CD14-positive monocyte (primary cell): ENCODE measurements around the gene RARB. TPM values are rescaled to one million over a fixed set of nuclear protein-coding genes. Genes with fewer than 3 reads are reported as not detected.

Experiments
- DNase-seq, 3 donors: peaks; one replicate each; pipeline ENCODE4 v3.0.0-alpha.2; 2011 to 2022
- H2AFZ ChIP-seq: 2 replicates; pipeline ENCODE4 v1.6.0; 2012; ENCODE audit warnings: mild to moderate bottlenecking, low read depth, low read length, inconsistent platforms; ENCODE audit not compliant: insufficient read depth, poor library complexity, severe bottlenecking
- H3K27ac ChIP-seq, 2 donors: 1 replicate in 1 of 2; 2 replicates in 1 of 2; pipeline ENCODE4 v1.5.1; 2012 to 2013; ENCODE audit warnings: low read length in 2 of 2, control low read depth in 1 of 2, inconsistent platforms in 1 of 2, low read depth in 1 of 2, mild to moderate bottlenecking in 1 of 2
- H3K27me3 ChIP-seq, 2 donors: one replicate each; pipeline versions ENCODE4 v1.6.0 to v1.6.1; 2011 to 2013; ENCODE audit warnings: low read length in 2 of 2; ENCODE audit not compliant: control insufficient read depth in 2 of 2, insufficient read depth in 2 of 2
- H3K36me3 ChIP-seq, 2 donors: replicated peaks in 1 of 2; 1 replicate in 1 of 2; 2 replicates in 1 of 2; pipeline versions ENCODE4 v1.5.1 to v1.6.1; 2012 to 2013; ENCODE audit warnings: low read length in 2 of 2, control low read depth in 1 of 2, inconsistent platforms in 1 of 2, mild to moderate bottlenecking in 1 of 2; ENCODE audit not compliant: insufficient read depth in 2 of 2, control insufficient read depth in 1 of 2
- H3K4me1 ChIP-seq, 2 donors: 1 replicate in 1 of 2; 2 replicates in 1 of 2; pipeline versions ENCODE4 v1.5.1 to v1.6.1; 2012 to 2013; ENCODE audit warnings: low read length in 2 of 2, control low read depth in 1 of 2, inconsistent platforms in 1 of 2, mild to moderate bottlenecking in 1 of 2, moderate library complexity in 1 of 2; ENCODE audit not compliant: insufficient read depth in 2 of 2, control insufficient read depth in 1 of 2
- H3K4me2 ChIP-seq: replicated peaks from 2 replicates; pipeline ENCODE3; 2012; ENCODE audit warnings: low read length, moderate library complexity, mild to moderate bottlenecking; ENCODE audit not compliant: poor library complexity, severe bottlenecking; ENCODE audit errors: extremely low read depth
- H3K4me3 ChIP-seq, 3 experiments: fragments of 200-600 bp in 1 of 3; sonication (generic) in 1 of 3; replicated peaks in 1 of 3; 1 replicate in 2 of 3; 2 replicates in 1 of 3; pipeline ENCODE4 v1.5.1; 2011 to 2013; ENCODE audit warnings: low read length in 3 of 3, mild to moderate bottlenecking in 3 of 3, control low read depth in 2 of 3, low read depth in 2 of 3, inconsistent platforms in 1 of 3, moderate library complexity in 1 of 3
- H3K79me2 ChIP-seq: 2 replicates; pipeline ENCODE4 v1.6.0; 2012; ENCODE audit warnings: mild to moderate bottlenecking, control low read depth, inconsistent platforms, low read length, moderate library complexity; ENCODE audit not compliant: insufficient read depth
- H3K9ac ChIP-seq: 2 replicates; pipeline ENCODE4 v1.6.0; 2017; ENCODE audit warnings: low read length, mild to moderate bottlenecking; ENCODE audit not compliant: insufficient read depth, poor library complexity, severe bottlenecking
- H3K9me3 ChIP-seq, 2 donors: replicated peaks in 1 of 2; 1 replicate in 1 of 2; 2 replicates in 1 of 2; pipeline versions ENCODE4 v1.5.1 to v1.6.1; 2012 to 2013; ENCODE audit warnings: low read length in 2 of 2, control low read depth in 1 of 2; ENCODE audit not compliant: control insufficient read depth in 1 of 2, insufficient read depth in 1 of 2
- H4K20me1 ChIP-seq: 2 replicates; pipeline ENCODE4 v1.6.0; 2012; ENCODE audit warnings: mild to moderate bottlenecking, low read length, control low read depth, moderate library complexity; ENCODE audit not compliant: insufficient read depth
- H3K27ac Mint-ChIP-seq, 7 donors: one replicate each; pipeline ENCODE4 v1.8.0; 2020; ENCODE audit warnings: mild to moderate bottlenecking in 7 of 7, mixed read lengths in 7 of 7, moderate library complexity in 6 of 7, inconsistent platforms in 2 of 7
- H3K27me3 Mint-ChIP-seq, 3 donors: one replicate each; pipeline ENCODE4 v1.8.0; 2021 to 2022; ENCODE audit warnings: low read depth in 3 of 3, mild to moderate bottlenecking in 3 of 3, mixed read lengths in 3 of 3, moderate library complexity in 3 of 3, inconsistent platforms in 1 of 3
- H3K36me3 Mint-ChIP-seq, 2 donors: one replicate each; pipeline ENCODE4 v1.8.0; 2020; ENCODE audit warnings: mixed read lengths in 2 of 2, inconsistent platforms in 1 of 2, mild to moderate bottlenecking in 1 of 2
- H3K4me1 Mint-ChIP-seq: one replicate; pipeline ENCODE4 v1.8.0; 2020; ENCODE audit warnings: mild to moderate bottlenecking, mixed read lengths
- H3K4me3 Mint-ChIP-seq, 2 donors: one replicate each; pipeline ENCODE4 v1.8.0; 2020; ENCODE audit warnings: mild to moderate bottlenecking in 2 of 2, mixed read lengths in 2 of 2, moderate library complexity in 1 of 2
- H3K9me3 Mint-ChIP-seq, 7 donors: one replicate each; pipeline ENCODE4 v1.8.0; 2020 to 2022; ENCODE audit warnings: mixed read lengths in 7 of 7, mild to moderate bottlenecking in 6 of 7, moderate library complexity in 6 of 7, inconsistent platforms in 2 of 7
- WGBS: methylation state at CpG from one replicate; pipeline ENCODE4 v1.1.5; 2013; ENCODE audit warnings: missing lambda C conversion rate; ENCODE audit not compliant: insufficient coverage; 5-methylcytosine and 5-hydroxymethylcytosine counted together
- intact Hi-C, 2 donors: fragments of 100-400 bp; cut with micrococcal nuclease; formaldehyde crosslinking; loops; one replicate each; pipeline versions ENCODE4 v1.15.0 to v1.15.1; 2023
- polyA plus RNA-seq, 3 donors: library from polyadenylated mRNA; depleted of rRNA in 1 of 3; unstranded in 2 of 3; stranded (reverse) in 1 of 3; fragments of 300-500 nt in 2 of 3; fragments of >200 nt in 1 of 3; fragmentation: Illumina TruSeq in 2 of 3; gene quantifications; 1 replicate in 2 of 3; 2 replicates in 1 of 3; pipeline ENCODE4 v1.2.3, GENCODE V29; 2012 to 2021
- TF ChIP-seq, protein P1 (sequence below): fragments of 200-600 bp; IDR thresholded peaks from one replicate; pipeline ENCODE4 v1.8.0; 2022; ENCODE audit warnings: antibody characterized with exemption, mild to moderate bottlenecking

RARB gene
- polyA plus RNA-seq, 3 donors, result not detected

DNA sequence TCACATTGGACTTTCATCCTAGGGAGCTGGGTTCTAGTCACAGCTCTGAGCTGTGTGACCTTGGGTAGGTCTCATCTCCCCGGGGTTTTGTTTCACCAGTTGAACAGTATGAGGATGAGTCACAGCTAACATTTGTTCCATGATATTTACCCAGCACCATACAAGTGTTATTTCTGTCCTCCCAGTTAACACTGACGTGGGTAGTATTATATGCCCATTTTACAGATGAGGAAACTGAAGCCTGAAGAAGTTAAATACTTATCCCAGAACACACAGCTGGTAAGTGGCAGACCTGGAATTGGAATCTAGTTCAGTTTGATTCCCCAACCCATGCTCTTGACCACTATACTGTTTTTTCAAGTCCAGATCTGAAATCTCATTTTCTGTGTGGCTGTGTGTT, 908 bp upstream of the RARB start:
- DNase-seq, result no peak
- Histone ChIP-seq H3K79me2 (no peaks in the 10 kb centered on the region), H3K36me3 (no peaks in the 10 kb centered on the region), H3K27ac (no peak overlapping the region), H3K27me3 (peaks cover 56 to 57% of the 10 kb centered on the region in 2 donors), H3K4me2 (peak overlapping the region; percentile 61), H4K20me1 (no peaks in the 10 kb centered on the region), H3K4me1 (peaks cover 0 to 2% of the 10 kb centered on the region in 2 donors), H3K4me3 (no peak overlapping the region), H2AFZ (no peak overlapping the region), H3K9ac (no peak overlapping the region), H3K9me3 (peaks cover 0 to 5% of the 10 kb centered on the region in 2 donors)
- Mint-ChIP-seq H3K27ac (no peak overlapping the region), H3K4me3 (peak overlapping the region in 1 of 2 donors; percentile 90), H3K9me3 (peaks cover 0 to 13% (median 1%) of the 10 kb centered on the region in 7 donors), H3K27me3 (peaks cover 45 to 62% (median 52%) of the 10 kb centered on the region in 3 donors), H3K4me1 (peaks cover 12% of the 10 kb centered on the region), H3K36me3 (peaks cover 0 to 3% of the 10 kb centered on the region in 2 donors)
- intact Hi-C loops, result no loop called here
- no CpG with 5 or more reads among the region's 2 CpGs for WGBS
- TF ChIP-seq, protein P1, sequence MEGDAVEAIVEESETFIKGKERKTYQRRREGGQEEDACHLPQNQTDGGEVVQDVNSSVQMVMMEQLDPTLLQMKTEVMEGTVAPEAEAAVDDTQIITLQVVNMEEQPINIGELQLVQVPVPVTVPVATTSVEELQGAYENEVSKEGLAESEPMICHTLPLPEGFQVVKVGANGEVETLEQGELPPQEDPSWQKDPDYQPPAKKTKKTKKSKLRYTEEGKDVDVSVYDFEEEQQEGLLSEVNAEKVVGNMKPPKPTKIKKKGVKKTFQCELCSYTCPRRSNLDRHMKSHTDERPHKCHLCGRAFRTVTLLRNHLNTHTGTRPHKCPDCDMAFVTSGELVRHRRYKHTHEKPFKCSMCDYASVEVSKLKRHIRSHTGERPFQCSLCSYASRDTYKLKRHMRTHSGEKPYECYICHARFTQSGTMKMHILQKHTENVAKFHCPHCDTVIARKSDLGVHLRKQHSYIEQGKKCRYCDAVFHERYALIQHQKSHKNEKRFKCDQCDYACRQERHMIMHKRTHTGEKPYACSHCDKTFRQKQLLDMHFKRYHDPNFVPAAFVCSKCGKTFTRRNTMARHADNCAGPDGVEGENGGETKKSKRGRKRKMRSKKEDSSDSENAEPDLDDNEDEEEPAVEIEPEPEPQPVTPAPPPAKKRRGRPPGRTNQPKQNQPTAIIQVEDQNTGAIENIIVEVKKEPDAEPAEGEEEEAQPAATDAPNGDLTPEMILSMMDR, result no peak

DNA sequence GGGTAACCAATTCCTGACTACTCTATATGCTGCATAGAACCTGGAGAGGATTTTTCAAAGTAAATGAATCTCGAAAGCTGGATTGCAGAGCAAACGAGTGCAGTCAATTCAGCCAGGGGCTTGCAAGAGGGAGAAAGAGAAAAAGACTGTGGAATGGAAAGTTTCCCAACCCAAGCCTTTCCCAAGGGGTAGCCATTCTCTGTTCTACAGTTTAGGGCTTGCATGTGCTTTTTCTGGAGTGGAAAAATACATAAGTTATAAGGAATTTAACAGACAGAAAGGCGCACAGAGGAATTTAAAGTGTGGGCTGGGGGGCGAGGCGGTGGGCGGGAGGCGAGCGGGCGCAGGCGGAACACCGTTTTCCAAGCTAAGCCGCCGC, 511 bp upstream of the RARB start:
- H3K27me3 ChIP-seq, result peaks cover 57 to 60% of the 10 kb centered on the region in 2 donors
- H3K36me3 Mint-ChIP-seq, result peaks cover 0 to 3% of the 10 kb centered on the region in 2 donors
- no peak for DNase-seq
- H3K27me3 Mint-ChIP-seq, result peaks cover 45 to 59% (median 54%) of the 10 kb centered on the region in 3 donors
- peaks cover 0 to 2% of the 10 kb centered on the region in 2 donors for H3K4me1 ChIP-seq
- H3K4me1 Mint-ChIP-seq, result peaks cover 12% of the 10 kb centered on the region
- H3K27ac ChIP-seq, result no peak overlapping the region
- H3K79me2 ChIP-seq, result no peaks in the 10 kb centered on the region
- TF ChIP-seq, protein P1, result no peak
- peak overlapping the region; percentile 61 for H3K4me2 ChIP-seq
- H3K36me3 ChIP-seq, result no peaks in the 10 kb centered on the region
- peak overlapping the region in 2 of 3 experiments; percentile 6 to 42 for H3K4me3 ChIP-seq
- peak overlapping the region; percentile 31 for H2AFZ ChIP-seq
- no peaks in the 10 kb centered on the region for H4K20me1 ChIP-seq
- H3K4me3 Mint-ChIP-seq, result peak overlapping the region; percentile 62 to 90
- H3K27ac Mint-ChIP-seq, result no peak overlapping the region
- peaks cover 0 to 13% (median 1%) of the 10 kb centered on the region in 7 donors for H3K9me3 Mint-ChIP-seq
- no peak overlapping the region for H3K9ac ChIP-seq
- H3K9me3 ChIP-seq, result peaks cover 0 to 5% of the 10 kb centered on the region in 2 donors
- intact Hi-C loops, result no loop called here
- WGBS, result 5% methylated on average over 7 of the region's 13 CpGs
